HG02970 (cell line): ENCODE measurements around the gene BTN1A1.
"Not testable (repeated sequence)": the region's sequence is repeated elsewhere in the genome, so short reads cannot be mapped to it uniquely, and the experiment has no call there.

Experiments
- ATAC-seq: cut with Tn5 transposase; IDR thresholded peaks from one replicate; pipeline ENCODE4 v1.9.1; 2021; ENCODE audit warnings: mild to moderate bottlenecking, moderate library complexity, moderate number of reproducible peaks; ENCODE audit not compliant: unreplicated experiment, low FRiP score

Gene BTN1A1

GRCh38 chr6:26502626-26503025 lies 2.5 kb downstream of the BTN1A1 start:
- ATAC-seq, result no peak

DNA sequence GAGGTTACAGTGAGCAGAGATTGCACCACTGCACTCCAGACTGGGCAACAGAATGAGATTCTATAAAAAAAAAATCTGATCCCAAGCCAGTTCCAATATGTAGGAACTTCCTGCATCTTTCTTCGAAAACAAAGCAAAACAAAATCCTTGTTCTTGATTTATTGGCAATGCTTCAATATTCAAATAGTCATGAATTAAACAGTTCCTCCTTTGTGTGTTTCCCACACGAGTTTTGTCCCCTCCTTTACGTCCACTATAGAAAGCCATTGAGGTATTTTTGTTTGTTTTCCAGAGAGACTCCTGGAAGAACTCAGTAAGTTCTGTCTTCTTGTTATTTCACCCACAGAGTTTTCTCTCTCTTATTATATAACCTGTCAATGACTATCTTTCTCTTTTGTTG lies 7.6 kb downstream of the BTN1A1 start:
- ATAC-seq, result no peak

GRCh38 chr6:26511033-26511432 lies 10.9 kb downstream of the BTN1A1 start:
- ATAC-seq, result not testable (repeated sequence)

GRCh38 chr6:26514984-26515383 lies 14.9 kb downstream of the BTN1A1 start:
- ATAC-seq, result no peak

- ATAC-seq, result no peak
These were observed 16.7 kb downstream of the BTN1A1 start for GRCh38 chr6:26516481-26517427.

DNA sequence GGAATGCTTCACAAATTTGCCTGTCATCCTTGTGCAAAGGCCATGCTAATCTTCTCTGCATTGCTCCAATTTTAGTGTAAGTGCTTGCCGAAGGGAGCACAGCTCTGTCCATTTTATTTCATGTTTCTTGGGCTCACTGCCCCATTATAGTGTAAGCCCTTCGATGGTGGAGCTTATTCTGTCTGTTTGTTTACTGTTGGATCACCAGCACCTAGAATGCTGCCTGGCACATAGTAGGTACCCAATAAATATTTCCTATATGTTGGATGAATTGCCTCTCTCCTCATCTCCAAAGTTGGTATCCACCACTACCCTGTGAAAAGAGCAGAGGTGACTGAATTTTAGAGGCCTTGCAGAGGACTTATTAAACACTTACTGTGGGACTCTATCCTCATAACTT lies 19.3 kb downstream of the BTN1A1 start:
- no peak for ATAC-seq

- ATAC-seq, result peak; percentile 32
These were observed 20.2 kb downstream of the BTN1A1 start for GRCh38 chr6:26520237-26520849.

GRCh38 chr6:26520850-26521599 lies 20.9 kb downstream of the BTN1A1 start:
- ATAC-seq, result peak; percentile 53

GRCh38 chr6:26521600-26522391 lies 21.7 kb downstream of the BTN1A1 start:
- peak; percentile 74 for ATAC-seq

DNA sequence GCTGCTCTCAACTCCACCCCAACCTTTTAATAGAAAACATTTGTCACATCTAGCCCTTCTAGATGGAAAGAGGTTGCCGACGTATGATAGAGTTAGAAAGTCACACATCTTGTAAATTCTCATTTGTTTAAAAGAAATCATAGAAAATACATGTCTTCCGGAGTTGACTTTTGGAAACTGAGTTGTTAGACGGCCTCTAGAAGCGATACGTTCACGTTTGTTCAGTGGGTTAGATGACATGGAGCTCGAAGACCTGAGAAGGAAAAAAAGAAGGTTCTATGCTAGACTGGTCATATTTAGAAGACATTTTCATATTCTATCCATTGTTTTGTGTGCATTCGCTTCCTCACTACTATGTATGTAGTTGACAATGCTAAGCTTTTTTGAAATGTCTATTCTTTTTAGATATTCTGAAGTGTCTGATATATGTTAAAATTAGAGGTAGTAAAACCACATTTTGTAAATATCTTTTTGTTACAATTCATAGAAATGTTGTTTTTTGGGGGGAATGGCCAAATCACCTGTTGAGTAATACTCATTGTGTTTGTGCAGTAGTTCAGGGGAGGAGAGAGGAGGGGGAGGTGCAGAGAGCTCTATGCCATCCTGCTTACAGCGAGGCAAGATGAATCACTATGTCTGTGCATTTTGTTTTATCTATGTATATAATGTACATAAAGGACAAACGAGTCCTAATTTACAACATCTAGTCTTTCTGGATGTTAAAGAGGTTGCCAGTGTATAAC lies 22.6 kb downstream of the BTN1A1 start:
- not testable (repeated sequence) for ATAC-seq

- not testable (repeated sequence) for ATAC-seq
These were observed 24.2 kb downstream of the BTN1A1 start for GRCh38 chr6:26524314-26524713.

DNA sequence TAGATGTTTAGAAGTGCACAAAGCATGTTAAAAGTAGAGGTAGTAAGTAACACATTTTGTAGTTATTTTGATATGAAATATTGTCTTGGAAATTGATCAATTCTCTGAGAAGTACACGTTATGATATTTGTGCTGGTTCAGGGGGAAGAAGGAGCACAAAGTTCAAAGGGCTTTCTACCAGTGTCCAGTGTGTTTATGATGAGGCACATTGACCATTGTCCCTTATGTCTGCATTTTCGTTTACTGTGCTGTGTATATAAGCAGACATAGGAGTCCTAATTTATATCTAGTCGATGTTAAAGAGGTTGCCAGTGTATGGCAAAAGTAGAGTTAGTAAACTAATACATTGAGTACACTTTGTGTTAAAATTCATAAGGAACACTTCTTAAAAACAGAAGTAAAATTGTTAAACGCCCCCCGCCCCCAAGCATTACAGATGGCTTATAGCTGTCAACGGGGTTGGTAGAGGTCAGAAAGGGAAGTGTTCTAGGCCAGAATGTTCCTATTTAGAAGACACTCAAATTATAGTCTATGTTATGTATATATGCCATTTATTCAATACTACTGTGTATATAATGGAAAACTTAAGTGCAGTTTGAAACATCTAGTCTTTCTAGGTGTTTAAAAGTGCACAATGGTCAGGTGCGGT lies 24.7 kb downstream of the BTN1A1 start:
- no peak for ATAC-seq

DNA sequence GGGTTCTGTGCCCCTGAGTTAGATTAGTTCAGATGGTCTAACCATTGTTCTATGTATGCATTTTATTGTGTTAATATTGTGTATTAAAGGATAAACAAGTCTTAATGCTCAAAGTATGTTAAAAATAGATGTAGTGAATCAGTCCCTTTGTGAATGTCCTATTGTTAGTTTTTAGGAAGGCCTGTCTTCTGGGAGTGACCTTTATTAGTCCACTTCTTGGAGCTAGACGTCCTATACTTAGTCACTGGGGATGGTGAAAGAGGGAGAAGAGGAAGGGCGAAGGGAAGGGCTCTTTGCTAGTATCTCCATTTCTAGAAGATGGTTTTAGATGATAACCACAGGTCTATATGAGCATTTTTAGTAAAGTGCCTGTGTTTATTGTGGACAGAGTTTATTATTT lies 25.7 kb downstream of the BTN1A1 start:
- ATAC-seq, result no peak

DNA sequence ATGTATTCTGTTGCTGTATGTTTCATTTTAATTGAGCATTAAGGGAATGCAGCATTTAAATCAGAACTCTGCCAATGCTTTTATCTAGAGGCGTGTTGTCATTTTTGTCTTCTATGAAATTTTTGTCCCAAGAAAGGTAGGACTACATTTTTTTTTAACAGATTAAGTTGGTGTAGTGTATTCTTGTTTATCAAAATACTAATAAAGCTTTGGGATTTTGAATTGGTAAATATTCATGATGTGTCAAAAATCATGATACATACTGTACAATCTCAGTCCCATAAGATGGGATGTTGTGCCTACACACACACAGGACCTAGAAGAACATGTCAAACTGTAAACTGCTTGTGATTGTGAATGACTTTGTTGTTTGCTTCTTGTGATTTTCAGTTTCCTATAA lies 26.8 kb downstream of the BTN1A1 start:
- ATAC-seq, result no peak

- no peak for ATAC-seq
These were observed 30.1 kb downstream of the BTN1A1 start for GRCh38 chr6:26530203-26530602.

GRCh38 chr6:26531897-26532296 lies 31.8 kb downstream of the BTN1A1 start:
- no peak for ATAC-seq

GRCh38 chr6:26532699-26533531 lies 32.8 kb downstream of the BTN1A1 start:
- no peak for ATAC-seq

GRCh38 chr6:26533532-26533931 lies 33.4 kb downstream of the BTN1A1 start:
- ATAC-seq, result no peak
